T-helper 2 cell treated with Interferon-gamma antibody and Interleukin-4, amounts not matched to agents 5 μg/mL and 100 μg/mL, for 36 hours (primary cell): ENCODE measurements around the gene PPP1R2C.

Experiments
- DNase-seq: peaks from one replicate; pipeline ENCODE4 v3.0.0; 2021; ENCODE audit warnings: low spot score
- H3K27ac Mint-ChIP-seq: one replicate; pipeline ENCODE4 v1.8.0; 2021; ENCODE audit warnings: mild to moderate bottlenecking, mixed read lengths
- H3K27me3 Mint-ChIP-seq: one replicate; pipeline ENCODE4 v1.8.0; 2021; ENCODE audit warnings: low read depth, mixed read lengths
- H3K36me3 Mint-ChIP-seq: one replicate; pipeline ENCODE4 v1.8.0; 2021; ENCODE audit warnings: low read depth, mixed read lengths
- H3K4me1 Mint-ChIP-seq: one replicate; pipeline ENCODE4 v1.8.0; 2021; ENCODE audit warnings: low read depth, mixed read lengths
- H3K4me3 Mint-ChIP-seq: one replicate; pipeline ENCODE4 v1.8.0; 2022; ENCODE audit warnings: mild to moderate bottlenecking, moderate library complexity, mixed read lengths
- H3K9me3 Mint-ChIP-seq: one replicate; pipeline ENCODE4 v1.8.0; 2021; ENCODE audit warnings: mixed read lengths

PPP1R2C gene

GRCh38 chrX:42778096-42778495, at the start of gene PPP1R2C:
TSS of gene PPP1R2C (minus strand) at chrX:42778163. CDS start at chrX:42778079, 84 bp downstream.
- Mint-ChIP-seq H3K4me1 (no peaks in the 10 kb centered on the region), H3K36me3 (no peaks in the 10 kb centered on the region), H3K27me3 (no peaks in the 10 kb centered on the region), H3K4me3 (no peak within 1 kb of the TSS), H3K27ac (no peak within 1 kb of the TSS), H3K9me3 (peaks cover 7% of the 10 kb centered on the region)
- DNase-seq, result no peak

- Mint-ChIP-seq H3K27me3 (no peaks in the 10 kb centered on the region), H3K36me3 (no peaks in the 10 kb centered on the region), H3K4me1 (no peaks in the 10 kb centered on the region), H3K9me3 (peaks cover 8% of the 10 kb centered on the region), H3K27ac (no peak overlapping the region), H3K4me3 (no peak overlapping the region)
- no peak for DNase-seq
Observed at GRCh38 chrX:42825201-42825600, 47.2 kb upstream of the PPP1R2C start.

DNA sequence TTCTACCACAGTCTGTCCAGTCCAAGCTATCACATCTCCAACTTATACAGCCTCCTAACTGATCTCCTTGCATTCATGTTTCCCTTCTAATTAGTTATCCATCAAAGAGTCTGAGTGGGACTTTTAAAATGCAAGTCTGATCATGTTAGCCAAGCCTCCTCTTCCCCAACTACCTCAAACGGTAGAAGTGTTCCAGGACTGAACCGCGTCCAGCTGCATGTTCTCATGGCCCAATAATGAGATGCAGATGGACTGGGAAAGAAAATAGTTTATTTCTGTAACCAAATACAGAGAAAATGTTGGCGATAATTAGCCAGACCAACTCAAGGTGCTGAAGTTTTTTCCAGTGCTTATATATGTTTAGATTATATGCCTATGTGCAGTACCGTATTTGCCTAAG, 46.6 kb upstream of the PPP1R2C start:
- DNase-seq, result no peak
- H3K4me1 Mint-ChIP-seq, result no peaks in the 10 kb centered on the region
- H3K4me3 Mint-ChIP-seq, result no peak overlapping the region
- H3K9me3 Mint-ChIP-seq, result peaks cover 8% of the 10 kb centered on the region
- no peaks in the 10 kb centered on the region for H3K36me3 Mint-ChIP-seq
- H3K27me3 Mint-ChIP-seq, result no peaks in the 10 kb centered on the region
- no peak overlapping the region for H3K27ac Mint-ChIP-seq

- Mint-ChIP-seq H3K4me1 (no peaks in the 10 kb centered on the region), H3K27me3 (no peaks in the 10 kb centered on the region), H3K36me3 (no peaks in the 10 kb centered on the region), H3K9me3 (peaks cover 13% of the 10 kb centered on the region), H3K4me3 (no peak overlapping the region), H3K27ac (no peak overlapping the region)
- DNase-seq, result no peak
Observed at GRCh38 chrX:42823443-42823842, 45.5 kb upstream of the PPP1R2C start.

GRCh38 chrX:42821803-42822443, 44.0 kb upstream of the PPP1R2C start:
- no peaks in the 10 kb centered on the region for H3K36me3 Mint-ChIP-seq
- H3K4me3 Mint-ChIP-seq, result no peak overlapping the region
- no peaks in the 10 kb centered on the region for H3K4me1 Mint-ChIP-seq
- no peak overlapping the region for H3K27ac Mint-ChIP-seq
- DNase-seq, result no peak
- no peaks in the 10 kb centered on the region for H3K27me3 Mint-ChIP-seq
- H3K9me3 Mint-ChIP-seq, result peaks cover 13% of the 10 kb centered on the region

- no peaks in the 10 kb centered on the region for H3K27me3 Mint-ChIP-seq
- H3K27ac Mint-ChIP-seq, result no peak overlapping the region
- no peak overlapping the region for H3K4me3 Mint-ChIP-seq
- no peaks in the 10 kb centered on the region for H3K36me3 Mint-ChIP-seq
- no peak for DNase-seq
- no peaks in the 10 kb centered on the region for H3K4me1 Mint-ChIP-seq
- peaks cover 23% of the 10 kb centered on the region for H3K9me3 Mint-ChIP-seq
Observed at GRCh38 chrX:42818151-42818921, 40.4 kb upstream of the PPP1R2C start.

DNA sequence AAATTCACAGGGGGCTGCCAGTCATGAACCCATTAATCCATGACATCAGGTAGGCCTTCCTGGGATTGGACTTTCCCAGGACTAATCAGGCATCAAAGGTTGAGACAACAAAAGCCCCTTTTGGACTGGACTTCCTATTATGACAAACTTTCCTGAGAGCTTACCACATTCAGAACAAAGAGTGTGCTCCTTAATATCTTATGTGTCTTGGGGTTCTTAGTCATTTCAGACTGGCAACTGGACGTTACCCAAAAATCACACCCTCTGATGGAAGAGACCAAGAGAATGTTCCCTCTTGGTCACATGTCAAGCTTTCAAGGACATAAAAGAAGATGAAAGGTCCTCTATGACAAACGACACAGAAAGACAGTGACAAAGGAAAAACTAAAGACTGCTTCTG, 31.6 kb upstream of the PPP1R2C start:
- H3K27ac Mint-ChIP-seq, result no peak overlapping the region
- H3K9me3 Mint-ChIP-seq, result peaks cover 9% of the 10 kb centered on the region
- no peak for DNase-seq
- no peak overlapping the region for H3K4me3 Mint-ChIP-seq
- H3K27me3 Mint-ChIP-seq, result no peaks in the 10 kb centered on the region
- no peaks in the 10 kb centered on the region for H3K36me3 Mint-ChIP-seq
- no peaks in the 10 kb centered on the region for H3K4me1 Mint-ChIP-seq

DNA sequence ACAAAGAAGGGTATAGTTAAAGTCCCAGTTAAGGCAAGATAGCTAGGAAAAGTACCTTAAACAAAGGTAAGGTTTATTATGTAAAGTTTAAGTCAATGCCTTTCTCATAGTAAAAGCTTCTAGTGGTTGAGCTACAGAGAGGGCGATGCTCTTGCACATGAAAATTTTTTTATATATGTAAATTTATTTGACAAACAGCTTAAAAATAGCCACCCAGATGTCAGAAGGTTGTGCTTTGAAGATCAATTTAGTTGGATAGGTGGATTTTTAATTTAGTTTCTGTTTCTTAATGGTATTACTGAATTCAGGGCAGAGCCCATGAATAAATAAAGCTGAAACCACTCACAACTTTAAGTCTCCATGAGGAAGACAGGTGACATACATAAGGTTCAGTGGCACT, 29.4 kb upstream of the PPP1R2C start:
- H3K36me3 Mint-ChIP-seq, result no peaks in the 10 kb centered on the region
- no peaks in the 10 kb centered on the region for H3K4me1 Mint-ChIP-seq
- no peaks in the 10 kb centered on the region for H3K27me3 Mint-ChIP-seq
- no peak overlapping the region for H3K27ac Mint-ChIP-seq
- no peaks in the 10 kb centered on the region for H3K9me3 Mint-ChIP-seq
- DNase-seq, result no peak
- no peak overlapping the region for H3K4me3 Mint-ChIP-seq

DNA sequence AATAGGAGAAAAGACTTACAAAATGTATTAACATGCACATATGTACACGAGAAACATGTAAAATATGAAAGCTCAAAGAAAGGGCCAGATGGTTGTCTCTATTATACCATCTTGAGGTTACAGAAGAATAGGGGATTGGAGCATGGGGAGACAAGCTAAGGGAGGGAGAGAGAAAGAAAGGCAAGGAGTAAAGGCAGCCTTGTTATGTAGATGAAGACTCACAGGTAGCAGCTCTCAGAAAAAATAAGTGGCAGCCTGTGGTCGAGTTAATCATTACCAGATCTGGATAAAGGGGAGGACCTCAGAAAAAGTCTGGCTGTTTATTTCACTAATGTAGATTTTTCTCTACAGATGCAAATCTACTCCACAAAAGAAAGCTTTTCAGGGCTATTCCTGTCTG, 26.6 kb upstream of the PPP1R2C start:
- H3K36me3 Mint-ChIP-seq, result no peaks in the 10 kb centered on the region
- no peaks in the 10 kb centered on the region for H3K9me3 Mint-ChIP-seq
- DNase-seq, result no peak
- no peaks in the 10 kb centered on the region for H3K27me3 Mint-ChIP-seq
- no peak overlapping the region for H3K27ac Mint-ChIP-seq
- H3K4me3 Mint-ChIP-seq, result no peak overlapping the region
- H3K4me1 Mint-ChIP-seq, result no peaks in the 10 kb centered on the region

GRCh38 chrX:42803320-42803719, 25.4 kb upstream of the PPP1R2C start:
- Mint-ChIP-seq H3K4me1 (no peaks in the 10 kb centered on the region), H3K36me3 (no peaks in the 10 kb centered on the region), H3K4me3 (no peak overlapping the region), H3K27ac (no peak overlapping the region), H3K9me3 (no peaks in the 10 kb centered on the region), H3K27me3 (no peaks in the 10 kb centered on the region)
- no peak for DNase-seq

- Mint-ChIP-seq H3K4me1 (no peaks in the 10 kb centered on the region), H3K27me3 (no peaks in the 10 kb centered on the region), H3K9me3 (no peaks in the 10 kb centered on the region), H3K4me3 (no peak overlapping the region), H3K36me3 (no peaks in the 10 kb centered on the region), H3K27ac (no peak overlapping the region)
- no peak for DNase-seq
Observed at GRCh38 chrX:42797651-42798269, 19.8 kb upstream of the PPP1R2C start.

DNA sequence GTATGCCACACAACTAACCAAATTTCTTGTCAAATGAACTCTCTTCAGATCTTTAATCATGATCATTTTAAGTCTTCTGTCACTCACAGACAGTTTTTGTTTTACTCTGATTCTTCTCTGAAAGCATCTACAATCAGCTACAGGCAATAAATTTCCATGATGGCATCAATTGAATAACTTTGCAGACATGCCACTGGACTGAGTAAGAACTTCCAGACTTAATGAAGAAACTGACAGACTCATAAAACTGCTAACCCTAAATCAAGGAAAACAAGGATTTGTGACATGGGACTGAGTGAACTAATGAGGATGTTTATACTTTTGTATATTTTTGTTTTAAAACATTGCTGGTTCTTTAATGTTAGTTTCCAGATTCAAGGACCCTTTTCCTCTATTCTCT, 5.5 kb upstream of the PPP1R2C start:
- Mint-ChIP-seq H3K27ac (no peak overlapping the region), H3K4me1 (no peaks in the 10 kb centered on the region), H3K27me3 (no peaks in the 10 kb centered on the region), H3K36me3 (no peaks in the 10 kb centered on the region), H3K9me3 (peaks cover 7% of the 10 kb centered on the region), H3K4me3 (no peak overlapping the region)
- DNase-seq, result no peak

DNA sequence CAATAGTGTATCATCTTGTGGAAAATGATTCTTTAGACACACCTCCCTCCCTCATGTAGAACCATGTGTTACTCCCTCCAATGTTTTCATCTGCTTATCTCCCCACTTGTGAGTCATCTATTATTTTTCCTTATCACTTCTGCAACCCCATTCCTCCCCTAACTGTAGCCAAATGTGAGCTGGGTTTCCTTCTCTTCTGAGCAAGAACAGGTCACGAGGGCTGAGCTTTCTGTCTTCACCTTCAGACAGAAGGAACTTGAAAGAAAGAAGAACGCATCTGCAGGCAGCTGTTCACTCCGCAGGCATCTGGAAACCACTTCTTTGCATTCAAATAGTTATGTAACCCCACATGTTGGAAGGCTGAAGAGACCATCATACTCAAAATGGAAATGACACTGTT, 1.8 kb downstream of the PPP1R2C start:
- H3K9me3 Mint-ChIP-seq, result peaks cover 7% of the 10 kb centered on the region
- H3K36me3 Mint-ChIP-seq, result no peaks in the 10 kb centered on the region
- no peak for DNase-seq
- no peaks in the 10 kb centered on the region for H3K27me3 Mint-ChIP-seq
- no peak overlapping the region for H3K27ac Mint-ChIP-seq
- H3K4me3 Mint-ChIP-seq, result no peak overlapping the region
- no peaks in the 10 kb centered on the region for H3K4me1 Mint-ChIP-seq

DNA sequence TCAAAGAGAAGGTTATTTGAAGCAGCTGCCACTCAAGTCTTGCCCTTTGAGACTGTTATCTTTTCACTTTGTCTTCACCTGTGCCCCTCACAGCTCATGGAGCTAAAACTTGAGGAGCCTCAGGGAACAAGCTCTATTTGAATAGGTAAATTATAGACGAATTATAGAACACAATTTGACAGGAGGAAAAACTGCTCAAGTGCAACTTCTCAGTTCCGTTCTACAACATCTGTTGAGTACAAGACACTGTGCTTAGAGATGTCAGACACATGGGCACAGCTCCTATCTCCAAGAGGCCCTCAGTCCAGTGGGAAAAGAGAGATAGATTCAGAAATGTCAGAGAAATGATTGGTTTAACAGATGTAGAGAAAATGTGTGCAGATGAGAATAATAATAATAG, 5.1 kb downstream of the PPP1R2C start:
- Mint-ChIP-seq H3K9me3 (no peaks in the 10 kb centered on the region), H3K4me3 (no peak overlapping the region), H3K27ac (no peak overlapping the region), H3K27me3 (no peaks in the 10 kb centered on the region), H3K4me1 (no peaks in the 10 kb centered on the region), H3K36me3 (no peaks in the 10 kb centered on the region)
- no peak for DNase-seq
